Mesenchymal stem cell (in vitro differentiated cells and primary cell): ENCODE measurements around the gene ADORA2B.
"Not testable (repeated sequence)": the region's sequence is repeated elsewhere in the genome, so short reads cannot be mapped to it uniquely, and the experiment has no call there.

Experiments
- DNase-seq: peaks from one replicate; pipeline ENCODE4 v3.0.0-alpha.2; 2013
- H2AFZ ChIP-seq: one replicate; pipeline ENCODE4 v1.6.1; 2013; ENCODE audit warnings: low read depth, mild to moderate bottlenecking, control low read depth, inconsistent platforms, low read length, moderate library complexity
- H2AK5ac ChIP-seq: 2 replicates; pipeline ENCODE4 v1.6.1; 2013; ENCODE audit warnings: low read length, moderate library complexity, mild to moderate bottlenecking, inconsistent platforms; ENCODE audit not compliant: severe bottlenecking
- H2BK120ac ChIP-seq: one replicate; pipeline ENCODE4 v1.6.1; 2013; ENCODE audit warnings: low read depth, mild to moderate bottlenecking, inconsistent platforms, low read length, moderate library complexity
- H2BK12ac ChIP-seq, 2 experiments: one replicate each; pipeline ENCODE4 v1.6.1; 2013; ENCODE audit warnings: inconsistent platforms in 2 of 2, low read length in 2 of 2, mild to moderate bottlenecking in 2 of 2, moderate library complexity in 2 of 2, control low read depth in 1 of 2
- H2BK15ac ChIP-seq: one replicate; pipeline ENCODE4 v1.6.1; 2013; ENCODE audit warnings: mild to moderate bottlenecking, low read depth, inconsistent platforms; ENCODE audit not compliant: poor library complexity, severe bottlenecking
- H2BK5ac ChIP-seq: 2 replicates; pipeline ENCODE4 v1.6.1; 2013; ENCODE audit warnings: low read depth, mild to moderate bottlenecking, low read length, control low read depth, inconsistent platforms; ENCODE audit not compliant: poor library complexity, severe bottlenecking
- H3K14ac ChIP-seq, 2 experiments: one replicate each; pipeline ENCODE4 v1.6.1; 2013; ENCODE audit warnings: inconsistent platforms in 2 of 2, low read length in 2 of 2, control low read depth in 1 of 2, mild to moderate bottlenecking in 1 of 2, moderate library complexity in 1 of 2
- H3K18ac ChIP-seq, 2 experiments: one replicate each; pipeline ENCODE4 v1.6.1; 2013; ENCODE audit warnings: inconsistent platforms in 2 of 2, low read length in 2 of 2, control low read depth in 1 of 2, low read depth in 1 of 2, mild to moderate bottlenecking in 1 of 2
- H3K23ac ChIP-seq, 2 experiments: one replicate each; pipeline ENCODE4 v1.6.1; 2013; ENCODE audit warnings: inconsistent platforms in 2 of 2, low read length in 2 of 2, mild to moderate bottlenecking in 2 of 2, moderate library complexity in 2 of 2, control low read depth in 1 of 2
- H3K27ac ChIP-seq: 2 replicates; pipeline ENCODE4 v1.5.1; 2013; ENCODE audit warnings: mild to moderate bottlenecking, moderate library complexity, low read length, control low read depth, inconsistent platforms; ENCODE audit not compliant: poor library complexity, severe bottlenecking
- H3K27me3 ChIP-seq, 2 experiments: 2 replicates each; pipeline versions ENCODE4 v1.6.1 to v1.7.0; 2013; ENCODE audit warnings: low read length in 2 of 2, mild to moderate bottlenecking in 2 of 2, moderate library complexity in 2 of 2, control low read depth in 1 of 2, inconsistent platforms in 1 of 2; ENCODE audit not compliant: control insufficient read depth in 1 of 2, insufficient read depth in 1 of 2
- H3K36me3 ChIP-seq, 2 experiments: 2 replicates each; pipeline versions ENCODE4 v1.6.1 to v1.7.0; 2013; ENCODE audit warnings: low read length in 2 of 2, control low read depth in 1 of 2, inconsistent platforms in 1 of 2, low read depth in 1 of 2, mild to moderate bottlenecking in 1 of 2; ENCODE audit not compliant: insufficient read depth in 2 of 2, control insufficient read depth in 1 of 2
- H3K4ac ChIP-seq, 2 experiments: one replicate each; pipeline ENCODE4 v1.6.1; 2013; ENCODE audit warnings: inconsistent platforms in 2 of 2, low read length in 2 of 2, mild to moderate bottlenecking in 2 of 2, moderate library complexity in 2 of 2, control low read depth in 1 of 2, low read depth in 1 of 2
- H3K4me1 ChIP-seq: 2 replicates; pipeline ENCODE4 v1.6.1; 2013; ENCODE audit warnings: low read depth, low read length, control low read depth; ENCODE audit not compliant: control insufficient read depth, insufficient read depth
- H3K4me2 ChIP-seq: 2 replicates; pipeline ENCODE4 v1.6.1; 2013; ENCODE audit warnings: low read length, mild to moderate bottlenecking, inconsistent platforms; ENCODE audit not compliant: poor library complexity, severe bottlenecking
- H3K4me3 ChIP-seq, 2 experiments: 2 replicates each; pipeline versions ENCODE4 v1.5.1 to v1.7.0; 2013; ENCODE audit warnings: low read length in 2 of 2, mild to moderate bottlenecking in 2 of 2, control low read depth in 1 of 2, low read depth in 1 of 2; ENCODE audit not compliant: insufficient read depth in 1 of 2
- H3K79me1 ChIP-seq: replicated peaks from 2 replicates; pipeline ENCODE4 v1.6.1; 2013; ENCODE audit warnings: mild to moderate bottlenecking, control low read depth, low read length, inconsistent platforms; ENCODE audit not compliant: poor library complexity, severe bottlenecking
- H3K9ac ChIP-seq: 2 replicates; pipeline ENCODE4 v1.7.0; 2013; ENCODE audit warnings: mild to moderate bottlenecking, low read length, moderate library complexity
- H3K9me3 ChIP-seq: 2 replicates; pipeline ENCODE4 v1.7.0; 2013; ENCODE audit warnings: mild to moderate bottlenecking, low read length; ENCODE audit not compliant: control insufficient read depth
- H4K8ac ChIP-seq: one replicate; pipeline ENCODE4 v1.6.1; 2013; ENCODE audit warnings: inconsistent platforms, mild to moderate bottlenecking, low read length, moderate library complexity
- H4K91ac ChIP-seq: one replicate; pipeline ENCODE4 v1.6.1; 2013; ENCODE audit warnings: mild to moderate bottlenecking, low read length, inconsistent platforms
- WGBS: methylation state at CpG from one replicate; pipeline ENCODE4 v1.1.7; 2013; ENCODE audit warnings: mixed read lengths; 5-methylcytosine and 5-hydroxymethylcytosine counted together

Gene ADORA2B

DNA sequence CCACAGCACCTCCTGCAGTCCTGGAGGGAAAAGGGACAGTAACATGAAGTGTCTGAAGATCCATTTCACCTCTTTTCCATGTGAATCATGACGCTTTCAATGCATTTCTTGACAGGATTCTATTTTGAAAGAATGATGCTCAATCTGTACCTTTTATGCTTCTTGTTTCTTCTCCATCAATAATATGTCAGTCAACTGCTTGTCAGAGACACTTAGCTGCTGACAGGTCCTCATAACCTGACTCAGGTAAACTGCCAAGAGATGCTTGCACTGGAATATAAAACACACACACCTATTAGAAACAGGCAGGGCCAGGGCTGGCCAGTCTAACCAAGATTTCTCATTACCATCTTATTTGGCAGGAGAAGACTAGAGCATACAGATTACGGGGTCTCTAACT lies 33.0 kb downstream of the ADORA2B start:
- Histone ChIP-seq H2AK5ac (no peak overlapping the region), H2BK15ac (no peak overlapping the region), H3K18ac (no peak overlapping the region), H3K79me1 (peaks cover 19% of the 10 kb centered on the region), H3K14ac (no peak overlapping the region), H3K27ac (no peak overlapping the region), H4K8ac (no peak overlapping the region), H3K4ac (no peak overlapping the region), H2BK12ac (no peak overlapping the region), H3K9ac (no peak overlapping the region), H3K4me1 (peaks cover 3% of the 10 kb centered on the region), H2BK5ac (no peak overlapping the region), H2BK120ac (no peak overlapping the region), H2AFZ (no peak overlapping the region), H3K27me3 (no peaks in the 10 kb centered on the region), H3K23ac (no peak overlapping the region), H3K4me3 (no peak overlapping the region), H4K91ac (no peak overlapping the region), H3K36me3 (peaks cover 7 to 56% of the 10 kb centered on the region in 2 experiments), H3K9me3 (no peaks in the 10 kb centered on the region), H3K4me2 (no peak overlapping the region)
- 100% methylated on average over 2 of the region's 2 CpGs for WGBS
- no peak for DNase-seq

DNA sequence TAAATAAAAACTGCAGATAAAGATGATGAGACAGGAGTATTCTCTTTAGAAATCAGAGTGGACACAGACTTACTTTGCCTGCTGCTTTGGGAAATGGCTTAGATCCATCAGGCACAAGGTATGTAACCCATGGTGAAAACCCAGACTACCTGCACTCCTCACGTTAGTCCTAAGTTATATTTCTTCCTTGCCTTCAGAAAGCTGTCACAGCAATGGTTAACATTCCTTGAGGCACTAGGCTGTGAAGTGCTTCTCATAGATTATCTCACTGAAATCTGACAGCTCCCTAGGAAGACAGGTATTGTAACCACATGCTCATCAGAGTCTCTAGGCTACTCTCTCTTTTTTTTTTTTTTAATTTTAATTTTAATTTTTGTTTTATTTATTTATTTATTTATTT lies 33.7 kb downstream of the ADORA2B start:
- H3K9me3 ChIP-seq, result no peaks in the 10 kb centered on the region
- no peak for DNase-seq
- no peak overlapping the region for H2AFZ ChIP-seq
- no peak overlapping the region for H3K4ac ChIP-seq
- no peak overlapping the region for H4K8ac ChIP-seq
- no peak overlapping the region for H2BK120ac ChIP-seq
- no peak overlapping the region for H2BK12ac ChIP-seq
- H3K27me3 ChIP-seq, result no peaks in the 10 kb centered on the region
- 89% methylated on average over 1 of the region's 1 CpG for WGBS
- H2BK5ac ChIP-seq, result no peak overlapping the region
- H2AK5ac ChIP-seq, result no peak overlapping the region
- H3K4me2 ChIP-seq, result no peak overlapping the region
- peaks cover 15% of the 10 kb centered on the region for H3K79me1 ChIP-seq
- no peak overlapping the region for H3K9ac ChIP-seq
- no peak overlapping the region for H3K14ac ChIP-seq
- H3K27ac ChIP-seq, result no peak overlapping the region
- no peak overlapping the region for H3K23ac ChIP-seq
- no peak overlapping the region for H2BK15ac ChIP-seq
- H3K18ac ChIP-seq, result no peak overlapping the region
- no peak overlapping the region for H3K4me3 ChIP-seq
- no peak overlapping the region for H4K91ac ChIP-seq
- H3K36me3 ChIP-seq, result peaks cover 7 to 56% of the 10 kb centered on the region in 2 experiments
- no peaks in the 10 kb centered on the region for H3K4me1 ChIP-seq

DNA sequence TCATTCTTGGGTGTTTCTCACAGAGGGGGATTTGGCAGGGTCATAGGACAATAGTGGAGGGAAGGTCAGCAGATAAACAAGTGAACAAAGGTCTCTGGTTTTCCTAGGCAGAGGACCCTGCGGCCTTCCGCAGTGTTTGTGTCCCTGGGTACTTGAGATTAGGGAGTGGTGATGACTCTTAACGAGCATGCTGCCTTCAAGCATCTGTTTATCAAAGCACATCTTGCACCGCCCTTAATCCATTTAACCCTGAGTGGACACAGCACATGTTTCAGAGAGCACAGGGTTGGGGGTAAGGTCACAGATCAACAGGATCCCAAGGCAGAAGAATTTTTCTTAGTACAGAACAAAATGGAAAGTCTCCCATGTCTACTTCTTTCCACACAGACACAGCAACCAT lies 34.1 kb downstream of the ADORA2B start:
- H4K91ac ChIP-seq, H3K4me1 ChIP-seq, H3K27ac ChIP-seq, H3K9me3 ChIP-seq, H2BK5ac ChIP-seq, H3K18ac ChIP-seq, H3K14ac ChIP-seq, H3K4me3 ChIP-seq, H4K8ac ChIP-seq, H2BK15ac ChIP-seq, H2BK120ac ChIP-seq, H3K27me3 ChIP-seq, H3K23ac ChIP-seq, H2AFZ ChIP-seq, H2BK12ac ChIP-seq, H3K9ac ChIP-seq, H2AK5ac ChIP-seq, H3K4ac ChIP-seq, H3K4me2 ChIP-seq, DNase-seq: not testable (repeated sequence)
- Histone ChIP-seq H3K79me1 (peaks cover 15% of the 10 kb centered on the region), H3K36me3 (peaks cover 7 to 59% of the 10 kb centered on the region in 2 experiments)
- no CpG with 5 or more reads among the region's 4 CpGs for WGBS

DNA sequence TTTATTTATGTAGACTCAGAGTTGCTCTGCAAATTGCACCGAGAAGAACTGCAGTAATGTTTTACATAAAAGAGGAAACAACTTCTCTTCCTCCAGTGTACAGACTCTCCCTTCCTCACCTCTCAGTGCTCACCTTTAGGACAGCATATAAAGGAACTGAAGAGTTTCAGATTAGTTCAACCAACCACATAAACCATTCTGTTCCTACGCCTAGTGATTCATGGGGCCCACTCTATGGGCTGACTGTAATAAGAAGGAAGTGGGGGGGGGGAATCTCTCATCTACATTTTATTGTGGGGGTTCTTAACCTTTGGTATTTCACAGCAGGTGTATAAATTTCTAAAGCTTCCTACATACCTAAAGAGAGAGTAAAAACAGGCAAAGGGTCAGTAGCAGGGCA lies 36.3 kb downstream of the ADORA2B start:
- Histone ChIP-seq H4K8ac (no peak overlapping the region), H3K18ac (peak overlapping the region in 1 of 2 experiments; percentile 52), H3K36me3 (peaks cover 3 to 67% of the 10 kb centered on the region in 2 experiments), H3K4me1 (peaks cover 3% of the 10 kb centered on the region), H3K9ac (peak overlapping the region; percentile 2), H4K91ac (no peak overlapping the region), H3K4ac (no peak overlapping the region), H2BK5ac (no peak overlapping the region), H2BK12ac (no peak overlapping the region), H3K4me2 (no peak overlapping the region), H3K27ac (no peak overlapping the region), H3K14ac (no peak overlapping the region), H3K23ac (no peak overlapping the region), H3K27me3 (no peaks in the 10 kb centered on the region), H2AFZ (no peak overlapping the region), H3K79me1 (peaks cover 6% of the 10 kb centered on the region), H3K4me3 (no peak overlapping the region), H2BK15ac (no peak overlapping the region), H2BK120ac (no peak overlapping the region), H3K9me3 (no peaks in the 10 kb centered on the region), H2AK5ac (no peak overlapping the region)
- 30% methylated on average over 1 of the region's 2 CpGs for WGBS
- DNase-seq, result no peak
